GM23248 (cell line): ENCODE data around the gene GATAD2B.

Experiments
- EZH2 ChIP-seq: fragments of 200-600 bp; sonication (generic); IDR thresholded peaks from 2 replicates; pipeline ENCODE4 v1.6.1; 2018; ENCODE audit warnings: antibody characterized with exemption, mild to moderate bottlenecking; ENCODE audit not compliant: insufficient read depth, poor library complexity, severe bottlenecking
- EZH2phosphoT487 ChIP-seq: fragments of 200-600 bp; sonication (generic); IDR thresholded peaks from 2 replicates; pipeline ENCODE4 v1.6.1; 2018; ENCODE audit warnings: antibody characterized with exemption, moderate library complexity, mild to moderate bottlenecking, low read depth; ENCODE audit not compliant: insufficient read depth

- TF ChIP-seq EZH2: no peak
- no peak for TF ChIP-seq EZH2phosphoT487
Observed at GRCh38 chr1:153934746-153935145, 12.0 kb upstream of the GATAD2B start.
